ENCODE measurements around the gene PCDHA1.

PCDHA1 gene

GRCh38 chr5:140916325-140916724, 130.4 kb downstream of the PCDHA1 start:
- DNase-seq (ENCODE audit: low read depth in 1 of 2, low spot score in 1 of 2): no peak

- DNase-seq (ENCODE audit: low read depth in 1 of 2, low spot score in 1 of 2): no peak
Measured at GRCh38 chr5:140923601-140924000, 137.7 kb downstream of the PCDHA1 start.

DNA sequence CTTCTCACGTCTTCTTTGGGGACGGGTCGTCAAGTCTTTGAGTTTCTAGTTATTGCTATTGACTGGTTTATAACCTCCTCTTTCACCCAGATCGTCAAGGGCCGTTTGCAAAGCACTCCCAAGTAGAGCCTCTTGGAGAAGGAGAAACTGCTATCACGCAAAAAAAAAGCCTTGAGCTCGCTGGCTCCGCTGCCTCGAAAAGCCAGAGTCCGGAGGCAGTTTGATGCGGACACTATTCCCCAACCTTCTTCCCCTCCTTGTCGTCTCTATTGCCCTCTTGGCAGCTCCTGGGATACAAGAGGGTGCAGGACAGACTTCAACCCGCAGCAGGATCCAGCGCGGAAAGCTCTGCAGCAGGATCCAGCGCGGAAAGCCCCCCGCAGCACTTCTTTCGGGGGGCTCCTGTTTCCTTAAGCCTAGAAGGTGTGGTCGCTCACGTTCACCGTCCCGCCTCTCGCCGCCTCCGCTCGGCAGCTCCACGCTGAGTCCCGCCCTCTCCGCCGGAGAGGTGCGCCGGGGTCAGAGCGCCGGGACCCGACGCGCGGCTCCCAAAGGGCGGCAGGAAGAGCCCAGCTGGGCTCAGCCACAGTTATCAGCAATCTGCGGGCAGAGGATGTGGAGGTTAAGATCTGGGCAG, 140.0 kb downstream of the PCDHA1 start, which contains the start of gene PCDHAC1:
Gene PCDHAC1, plus strand, starts transcription at position 494 of the 637 bp plus-strand sequence. CDS start 594 bp downstream, outside the sequence.
- no peak for DNase-seq (ENCODE audit: low read depth in 1 of 2, low spot score in 1 of 2)

GRCh38 chr5:140926443-140927227, 140.7 kb downstream of the PCDHA1 start:
- no peak for DNase-seq (ENCODE audit: low read depth in 1 of 2, low spot score in 1 of 2)

DNA sequence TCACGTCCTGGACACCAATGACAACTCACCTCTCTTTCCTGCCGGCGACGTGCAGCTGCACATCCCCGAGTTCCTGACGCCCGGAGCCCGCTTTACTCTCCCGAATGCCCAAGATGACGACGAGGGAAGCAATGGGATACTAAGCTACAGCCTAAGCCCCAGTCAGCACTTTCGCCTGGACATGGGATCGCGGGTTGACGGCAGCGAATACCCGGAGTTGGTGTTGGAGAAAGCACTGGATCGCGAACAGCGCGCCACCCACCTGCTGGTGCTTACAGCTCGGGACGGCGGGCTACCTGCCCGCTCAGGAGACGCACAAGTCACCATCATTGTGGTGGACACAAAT, 141.3 kb downstream of the PCDHA1 start:
- DNase-seq (ENCODE audit: low read depth in 1 of 2, low spot score in 1 of 2): no peak

- DNase-seq (ENCODE audit: low read depth in 1 of 2, low spot score in 1 of 2): no peak
Measured at GRCh38 chr5:140934964-140935606, 149.1 kb downstream of the PCDHA1 start.

DNA sequence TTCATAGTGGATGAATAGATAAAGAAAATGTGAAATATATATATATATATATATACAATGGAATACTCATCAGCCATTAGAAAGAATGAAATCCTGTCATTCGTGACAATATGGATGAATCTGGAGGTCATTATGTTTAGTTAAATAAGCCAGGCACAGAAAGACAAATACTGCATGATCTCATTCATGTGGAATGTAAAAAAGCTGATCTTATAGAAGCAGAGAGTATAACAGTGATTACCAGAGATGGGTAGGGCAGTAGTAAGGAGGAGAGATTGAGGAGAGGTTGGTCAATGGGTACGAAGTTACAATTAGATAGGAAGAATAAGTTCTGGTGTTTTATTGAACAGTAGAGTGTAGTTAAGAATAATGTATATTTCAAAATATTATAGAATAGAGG, 160.6 kb downstream of the PCDHA1 start:
- no peak for DNase-seq (ENCODE audit: low read depth in 1 of 2, low spot score in 1 of 2)

GRCh38 chr5:140951636-140952035, 165.7 kb downstream of the PCDHA1 start:
- no peak for DNase-seq (ENCODE audit: low read depth in 1 of 2, low spot score in 1 of 2)

GRCh38 chr5:140953234-140953633, 167.3 kb downstream of the PCDHA1 start:
- DNase-seq (ENCODE audit: low read depth in 1 of 2, low spot score in 1 of 2): no peak

DNA sequence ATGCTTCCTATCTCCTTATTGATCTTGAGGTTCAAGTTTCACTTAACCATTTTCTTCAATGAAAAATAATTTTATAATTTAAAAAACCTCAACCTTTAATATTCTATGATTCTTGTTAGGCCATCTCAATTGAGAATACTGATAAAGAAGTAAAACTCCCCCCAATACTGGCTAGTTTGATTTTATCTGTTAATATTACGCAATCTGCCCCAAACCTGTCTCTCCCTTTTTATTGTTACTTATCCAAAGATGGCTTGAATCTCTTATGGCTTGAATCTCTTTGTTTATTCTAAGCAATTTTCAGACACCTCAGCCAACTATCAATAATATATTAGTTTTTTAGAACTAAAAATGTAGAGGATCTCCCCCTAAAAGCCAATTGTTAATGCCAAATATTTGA, 176.2 kb downstream of the PCDHA1 start:
- no peak for DNase-seq (ENCODE audit: low read depth in 1 of 2, low spot score in 1 of 2)

DNA sequence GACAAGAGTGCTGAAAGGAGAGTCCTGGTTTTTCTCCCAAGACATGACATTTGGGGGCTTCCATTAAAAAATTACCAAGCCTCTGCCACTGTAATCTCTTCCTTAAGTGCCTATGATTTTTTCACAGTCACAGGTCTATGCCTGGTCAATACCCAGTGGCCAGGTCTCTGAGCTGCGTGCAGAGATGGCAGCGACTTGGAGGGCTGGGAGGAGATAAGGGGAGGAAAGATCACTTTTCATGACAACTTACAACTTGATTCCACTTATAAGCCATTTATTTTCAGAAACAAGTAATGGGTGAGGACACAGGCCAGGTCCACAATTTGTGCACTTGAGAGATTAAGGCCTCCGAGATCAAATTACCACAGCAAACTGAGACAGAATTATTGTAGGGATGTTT, 178.4 kb downstream of the PCDHA1 start:
- DNase-seq (ENCODE audit: low read depth in 1 of 2, low spot score in 1 of 2): no peak

GRCh38 chr5:140965905-140966292, 180.0 kb downstream of the PCDHA1 start:
- no peak for DNase-seq (ENCODE audit: low read depth in 1 of 2, low spot score in 1 of 2)

- DNase-seq (ENCODE audit: low read depth in 1 of 2, low spot score in 1 of 2): no peak
Measured at GRCh38 chr5:140966293-140967225, 180.6 kb downstream of the PCDHA1 start, which contains the start of gene PCDHAC2. PCDHAC2 (plus strand) TSS chr5:140966476; CDS start chr5:140966767, 291 bp downstream.

GRCh38 chr5:140967226-140967893, 181.4 kb downstream of the PCDHA1 start:
- no peak for DNase-seq (ENCODE audit: low read depth in 1 of 2, low spot score in 1 of 2)

DNA sequence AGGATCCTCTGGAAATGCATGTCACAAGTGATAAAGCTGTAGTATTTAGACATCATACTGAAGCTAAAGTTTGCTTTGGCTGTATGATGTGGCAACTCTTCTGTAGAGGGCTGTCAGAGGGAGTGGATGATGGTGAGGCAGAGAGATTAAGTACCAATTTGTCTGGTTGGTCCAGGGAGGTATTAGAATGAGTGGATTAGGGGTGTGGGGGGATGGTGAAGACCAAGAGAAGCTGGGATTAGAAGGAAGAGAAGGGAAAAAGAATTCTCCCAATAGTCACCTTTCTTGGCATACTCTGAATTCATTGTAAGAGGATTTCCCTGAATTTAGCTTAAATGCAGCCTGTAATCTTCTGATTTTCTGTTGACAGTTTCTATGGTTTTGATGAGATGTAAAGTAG, 183.9 kb downstream of the PCDHA1 start:
- DNase-seq (ENCODE audit: low read depth in 1 of 2, low spot score in 1 of 2): no peak

DNA sequence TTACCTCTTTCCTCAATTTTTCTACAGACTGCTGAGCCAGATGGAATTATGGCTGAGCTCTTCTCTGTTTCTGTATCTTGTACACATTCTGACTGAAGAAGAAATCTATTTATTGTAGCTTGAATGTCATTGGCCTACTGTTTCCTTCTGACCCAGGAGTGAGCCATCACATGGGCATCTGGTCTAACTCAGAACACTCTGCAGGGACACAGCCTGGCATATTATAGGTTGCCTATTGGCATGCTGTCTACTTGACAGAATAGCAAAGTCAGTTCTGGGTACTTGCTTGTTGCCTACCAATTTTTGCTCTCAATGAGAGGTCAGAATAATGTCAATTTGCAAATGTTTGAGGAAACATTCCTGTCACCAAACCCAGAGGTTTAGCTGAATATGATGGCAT, 187.6 kb downstream of the PCDHA1 start:
- no peak for DNase-seq (ENCODE audit: low read depth in 1 of 2, low spot score in 1 of 2)

GRCh38 chr5:140977003-140977402, 191.1 kb downstream of the PCDHA1 start:
- no peak for DNase-seq (ENCODE audit: low read depth in 1 of 2, low spot score in 1 of 2)

DNA sequence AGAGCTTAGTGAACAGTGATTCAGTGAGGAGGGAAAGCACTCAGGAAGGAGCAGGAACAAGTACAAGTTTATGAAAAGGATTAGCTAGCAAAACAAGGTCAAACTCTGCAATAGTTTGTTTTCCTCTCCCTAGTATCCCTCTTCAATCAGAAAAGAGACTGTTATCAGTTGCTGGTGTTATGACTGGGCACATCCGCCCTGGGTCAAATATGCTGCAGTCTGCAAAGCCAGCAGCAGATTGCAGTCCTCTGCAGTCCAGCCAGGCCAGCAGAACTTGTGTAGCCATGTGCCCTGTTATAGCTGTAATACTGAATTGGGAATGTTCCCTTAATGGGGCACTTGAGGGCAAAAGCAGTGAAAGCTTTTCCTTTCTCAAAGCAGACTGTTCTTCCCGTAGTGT, 192.3 kb downstream of the PCDHA1 start:
- no peak for DNase-seq (ENCODE audit: low read depth in 1 of 2, low spot score in 1 of 2)

GRCh38 chr5:140978983-140979382, 193.0 kb downstream of the PCDHA1 start:
- DNase-seq (ENCODE audit: low read depth in 1 of 2, low spot score in 1 of 2): no peak

- no peak for DNase-seq (ENCODE audit: low read depth in 1 of 2, low spot score in 1 of 2)
Measured at GRCh38 chr5:140982083-140982716, 196.3 kb downstream of the PCDHA1 start.

All from activated CD4-positive, alpha-beta T cell treated with anti-CD3 and anti-CD28 coated beads, Interleukin-2, amount 50 U/mL, for 24 hours (primary cell).